GM12878 (cell line): Measurements from ENCODE around the gene PCSK2. TPM values are rescaled to one million over a fixed set of nuclear protein-coding genes. Genes with fewer than 3 reads are reported as not detected.

ENCODE experiments used
- ATAC-seq: fragments of 200-7000 bp; cut with Tn5 transposase; 3 replicates; pipeline ENCODE4 v1.9.1; 2020; ENCODE audit warnings: mild to moderate bottlenecking, moderate library complexity
- BruUV-seq: library from RNA; stranded (reverse); fragments of 400-500 nt; replicated peaks from 2 replicates; lab custom pipeline; 2021; lab: Mats Ljungman, UMichigan
- CTCF ChIA-PET: fragments of 300-600 bp; sonication (Branson Sonifier 250); formaldehyde crosslinking; extraction: SDS; loops from one replicate; lab custom pipeline; 2021; ENCODE audit warnings: inconsistent platforms; lab: Yijun Ruan, JAX
- POLR2A ChIA-PET: fragments of 350-600 bp; formaldehyde crosslinking; extraction: SDS; loops from one replicate; lab custom pipeline; 2021; ENCODE audit warnings: inconsistent platforms; lab: Charles Lee
- RAD21 ChIA-PET: fragments of 300-600 bp; sonication (Branson Sonifier 250); formaldehyde crosslinking; loops from one replicate; lab custom pipeline; 2023; ENCODE audit warnings: antibody characterized with exemption; ENCODE audit not compliant: unreplicated experiment; lab: Charles Lee
- SMC1A ChIA-PET: fragments of 300-600 bp; sonication (Branson Sonifier 250); formaldehyde crosslinking; loops from one replicate; lab custom pipeline; 2023; ENCODE audit not compliant: unreplicated experiment, uncharacterized antibody; lab: Charles Lee
- DNase-seq: peaks from one replicate; pipeline ENCODE4 v3.0.0-alpha.2; 2011; ENCODE audit warnings: low read depth, low spot score
- FAIRE-seq: peaks from 3 replicates; lab custom pipeline; 2011; peaks lifted over from hg19 to GRCh38; lab: Jason Lieb, UNC
- H2AFZ ChIP-seq: 2 replicates; pipeline ENCODE4 v1.6.0; 2011; ENCODE audit warnings: low read depth, low read length, control low read depth; ENCODE audit not compliant: control insufficient read depth
- H3K27ac ChIP-seq: 2 replicates; pipeline ENCODE4 v1.5.1; 2011; ENCODE audit warnings: control low read depth; ENCODE audit not compliant: control insufficient read depth, insufficient read depth
- H3K27me3 ChIP-seq, 2 experiments: replicated peaks in 1 of 2; 2 replicates each; pipeline versions ENCODE4 v1.6.0 to v1.6.1; 2011; ENCODE audit warnings: low read length in 1 of 2; ENCODE audit not compliant: control insufficient read depth in 2 of 2, insufficient read depth in 2 of 2
- H3K36me3 ChIP-seq, 2 experiments: 2 replicates each; pipeline ENCODE4 v1.5.1; 2011; ENCODE audit warnings: low read length in 1 of 2; ENCODE audit not compliant: control insufficient read depth in 2 of 2, insufficient read depth in 2 of 2
- H3K4me1 ChIP-seq: 2 replicates; pipeline ENCODE4 v1.6.1; 2011; ENCODE audit warnings: mild to moderate bottlenecking, low read length, moderate library complexity, mixed read lengths; ENCODE audit not compliant: control insufficient read depth, insufficient read depth
- H3K4me2 ChIP-seq: 2 replicates; pipeline ENCODE4 v1.6.0; 2011; ENCODE audit warnings: control low read depth; ENCODE audit not compliant: control insufficient read depth, insufficient read depth
- H3K4me3 ChIP-seq: fragments of 200-600 bp; sonication (generic); 2 replicates; pipeline ENCODE4 v1.5.1; 2016
- H3K79me2 ChIP-seq: 2 replicates; pipeline ENCODE4 v1.6.0; 2011; ENCODE audit warnings: low read length; ENCODE audit not compliant: control insufficient read depth, insufficient read depth
- H3K9ac ChIP-seq: 2 replicates; pipeline ENCODE4 v1.8.0; 2011; ENCODE audit warnings: low read length, control low read depth, mixed read lengths; ENCODE audit not compliant: control insufficient read depth, insufficient read depth
- H3K9me3 ChIP-seq: replicated peaks from 3 replicates; pipeline ENCODE4 v1.5.1; 2011; ENCODE audit warnings: mild to moderate bottlenecking, low read length; ENCODE audit not compliant: control insufficient read depth, insufficient read depth
- H4K20me1 ChIP-seq: 2 replicates; pipeline ENCODE4 v1.6.0; 2011; ENCODE audit not compliant: control insufficient read depth, insufficient read depth
- ATF3 ChIP-seq: IDR thresholded peaks from 2 replicates; pipeline ENCODE4 v1.6.1; 2011; ENCODE audit warnings: low read depth, mild to moderate bottlenecking, low read length, moderate library complexity, borderline replicate concordance; ENCODE audit errors: extremely low read depth
- ATF7 ChIP-seq: fragments of 450-650 bp; IDR thresholded peaks from 2 replicates; pipeline ENCODE4 v1.6.1; 2016; ENCODE audit warnings: low read depth, mild to moderate bottlenecking
- CBFB ChIP-seq: IDR thresholded peaks from 2 replicates; pipeline ENCODE4 v1.6.1; 2016; ENCODE audit warnings: antibody characterized with exemption, low read depth
- CEBPB ChIP-seq, 2 experiments: fragments of 150-350 bp in 1 of 2; IDR thresholded peaks; 2 replicates each; pipeline ENCODE4 v1.6.1; 2012 to 2014; ENCODE audit warnings: low read depth in 2 of 2, low read length in 2 of 2, borderline replicate concordance in 1 of 2, inconsistent platforms in 1 of 2
- DPF2 ChIP-seq: fragments of 450-650 bp; IDR thresholded peaks from 2 replicates; pipeline ENCODE4 v1.6.1; 2017; ENCODE audit warnings: mild to moderate bottlenecking
- E4F1 ChIP-seq: fragments of 450-650 bp; IDR thresholded peaks from 2 replicates; pipeline ENCODE4 v1.6.1; 2018; ENCODE audit warnings: borderline replicate concordance, mild to moderate bottlenecking; ENCODE audit not compliant: partially characterized antibody
- GABPA ChIP-seq: IDR thresholded peaks from 2 replicates; pipeline ENCODE4 v1.6.1; 2014; ENCODE audit warnings: antibody characterized with exemption, low read depth, mild to moderate bottlenecking, inconsistent platforms
- HSF1 ChIP-seq: fragments of 150-350 bp; IDR thresholded peaks from 2 replicates; pipeline ENCODE4 v1.6.1; 2014; ENCODE audit warnings: mild to moderate bottlenecking, low read depth, low read length
- JUNB ChIP-seq: IDR thresholded peaks from 2 replicates; pipeline ENCODE4 v1.6.1; 2016; ENCODE audit warnings: antibody characterized with exemption, mild to moderate bottlenecking
- LARP7 ChIP-seq: fragments of 450-650 bp; IDR thresholded peaks from 2 replicates; pipeline ENCODE4 v1.6.1; 2017; ENCODE audit warnings: mild to moderate bottlenecking
- MYC ChIP-seq: IDR thresholded peaks from 2 replicates; pipeline ENCODE4 v1.6.1; 2011; ENCODE audit warnings: mild to moderate bottlenecking, low read length, moderate library complexity, inconsistent platforms; ENCODE audit not compliant: insufficient read depth, insufficient replicate concordance, insufficient read length, severe bottlenecking
- NR2C2 ChIP-seq: IDR thresholded peaks from 2 replicates; pipeline ENCODE4 v1.6.1; 2011; ENCODE audit warnings: borderline replicate concordance, low read depth; ENCODE audit not compliant: control insufficient read depth, insufficient read length
- PAX8 ChIP-seq: fragments of 450-650 bp; IDR thresholded peaks from 2 replicates; pipeline ENCODE4 v1.6.1; 2017; ENCODE audit warnings: mild to moderate bottlenecking, moderate library complexity
- PKNOX1 ChIP-seq: fragments of 450-650 bp; IDR thresholded peaks from 2 replicates; pipeline ENCODE4 v1.6.1; 2016; ENCODE audit warnings: mild to moderate bottlenecking
- POLR2AphosphoS2 ChIP-seq: IDR thresholded peaks from 2 replicates; pipeline ENCODE4 v1.6.1; 2011; ENCODE audit warnings: low read depth, mild to moderate bottlenecking, low read length, improper control_type of control experiment, moderate library complexity
- RAD21 ChIP-seq: IDR thresholded peaks from 2 replicates; pipeline ENCODE4 v1.6.1; 2011; ENCODE audit warnings: mild to moderate bottlenecking, low read depth, low read length, moderate library complexity; ENCODE audit not compliant: insufficient read depth
- TCF3 ChIP-seq: IDR thresholded peaks from 2 replicates; pipeline ENCODE4 v1.6.1; 2012; ENCODE audit warnings: low read depth, mild to moderate bottlenecking, low read length, borderline replicate concordance; ENCODE audit not compliant: insufficient read depth
- ZNF274 ChIP-seq: IDR thresholded peaks from one replicate; pipeline ENCODE4 v1.8.0; 2011; ENCODE audit not compliant: insufficient read length, insufficient read depth
- WGBS: methylation state at CpG from one replicate; pipeline ENCODE4 v1.1.6; 2016; ENCODE audit warnings: low lambda C conversion rate; ENCODE audit not compliant: insufficient replicate concordance, insufficient coverage; ENCODE audit errors: missing lambda C conversion rate; 5-methylcytosine and 5-hydroxymethylcytosine counted together
- in situ Hi-C: fragments of 300-500 bp; cut with MboI; formaldehyde crosslinking; loops from 9 replicates; pipeline ENCODE4 v1.14.3; 2018; ENCODE audit warnings: mixed read lengths
- intact Hi-C: fragments of 100-400 bp; cut with micrococcal nuclease; formaldehyde crosslinking; loops from one replicate; pipeline ENCODE4 v1.14.2; 2022; ENCODE audit not compliant: unreplicated experiment
- polyA plus RNA-seq, 11 experiments: library from polyadenylated mRNA; depleted of rRNA in 4 of 11; unstranded in 6 of 11; stranded (reverse) in 5 of 11; fragments of >200 nt; fragmentation: Nextera tagmentation in 4 of 11; fragmentation: Illumina TruSeq in 1 of 11; extraction: Ambion mirVana in 4 of 11; extraction: Trizol in 1 of 11; gene quantifications; 1 replicate in 1 of 11; 2 replicates in 10 of 11; pipeline versions ENCODE4 v1.2.1 to v1.2.3, GENCODE V29; 2011 to 2016; ENCODE audit warnings: inconsistent platforms in 2 of 11, missing spikeins in 2 of 11, low read depth in 1 of 11
- total RNA-seq, 4 experiments: library from RNA; depleted of rRNA in 3 of 4; stranded (reverse); fragments of >200 nt in 3 of 4; fragmentation: Illumina TruSeq in 1 of 4; extraction: Trizol in 1 of 4; gene quantifications; 2 replicates each; pipeline versions ENCODE4 v1.2.1 to v1.2.3, GENCODE V29; 2013 to 2021

The PCSK2 gene
- total and polyA plus RNA-seq, 10 of the 15 experiments (the other 5 are each of a cell fraction or from before 2014, with no cell fraction given): not detected

- Histone ChIP-seq H3K27ac (no peak overlapping the region), H3K4me1 (no peaks in the 10 kb centered on the region), H3K9me3 (no peaks in the 10 kb centered on the region), H4K20me1 (no peaks in the 10 kb centered on the region), H3K4me2 (no peak overlapping the region), H3K27me3 (no peaks in the 10 kb centered on the region), H3K36me3 (no peaks in the 10 kb centered on the region), H3K4me3 (no peak overlapping the region), H2AFZ (no peak overlapping the region), H3K79me2 (no peaks in the 10 kb centered on the region), H3K9ac (no peak overlapping the region)
- ATAC-seq (no peak), FAIRE-seq (no peak), DNase-seq (no peak)
- 0% methylated on average over 1 of the region's 1 CpG for WGBS
- ChIA-PET POLR2A (no interaction called here), SMC1A (no interaction called here), RAD21 (no interaction called here), CTCF (no interaction called here)
- no TSS peak for BruUV-seq
- in situ Hi-C loops: no loop called here
- intact Hi-C loops: no loop called here
- TF ChIP-seq HSF1 (no peak), LARP7 (no peak), GABPA (no peak), TCF3 (no peak), DPF2 (no peak), PAX8 (no peak), RAD21 (no peak), CEBPB (IDR thresholded peaks at IDR 0.05; ENCODE audit: borderline replicate concordance in 1 of 2, low read depth in 2 of 2, low read length in 2 of 2) (no peak), ATF7 (no peak), MYC (no peak), JUNB (no peak), ZNF274 (no peak), NR2C2 (no peak), PKNOX1 (no peak), CBFB (no peak), POLR2AphosphoS2 (no peak), E4F1 (no peak), ATF3 (no peak)
These were observed 132.0 kb downstream of the PCSK2 start for GRCh38 chr20:17358854-17359253.
